Measurements from ENCODE around the gene ZSWIM8. TPM values are rescaled to one million over a fixed set of nuclear protein-coding genes. Genes with fewer than 3 reads are reported as not detected.

Gene ZSWIM8
- total and polyA plus RNA-seq, 2 donors (not counting 1 experiment from before 2014, with no cell fraction given) = 110 to 147 TPM

DNA sequence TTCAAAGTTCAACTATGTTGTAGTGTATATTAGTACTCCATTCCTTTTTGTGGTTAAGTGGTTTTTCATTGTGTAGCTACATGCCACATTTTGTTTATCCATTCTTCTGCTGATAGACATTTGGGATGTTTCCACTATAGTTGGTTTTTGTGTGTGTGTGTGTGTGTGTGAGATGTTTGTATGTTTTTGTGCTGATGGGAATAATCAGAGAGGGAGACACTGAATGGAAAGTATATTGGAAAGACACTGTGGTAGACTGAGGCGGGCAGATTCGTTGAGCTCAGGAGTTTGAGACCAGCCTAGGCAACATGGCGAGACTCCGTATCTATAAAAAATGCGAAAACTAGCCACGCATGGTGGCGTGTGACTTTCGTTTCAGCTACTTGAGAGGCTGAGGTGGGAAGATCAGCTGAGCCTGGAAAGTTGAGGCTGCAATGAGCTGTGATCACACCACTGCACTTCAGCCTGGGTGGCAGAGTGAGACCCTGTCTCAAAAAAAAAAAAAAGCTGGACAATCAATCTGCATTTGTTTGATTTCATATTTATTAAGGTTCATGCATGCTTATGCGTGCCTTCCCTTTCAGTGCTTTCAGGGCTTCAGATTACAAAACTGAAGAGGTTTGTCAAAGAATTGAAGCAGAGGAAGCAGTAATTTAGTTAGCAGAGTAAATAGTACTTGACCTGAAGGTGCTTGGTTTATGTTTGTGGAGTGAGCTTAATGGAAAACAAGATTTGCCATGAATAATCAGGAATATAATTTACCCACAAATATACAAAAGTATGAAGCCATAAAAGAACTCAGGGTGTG, 26.5 kb upstream of the ZSWIM8 start:
- no peak for ATAC-seq (ENCODE audit: low read depth)
- Histone ChIP-seq H3K4me2 (replicated peaks; ENCODE audit: low read depth, low read length, poor library complexity, severe bottlenecking) (no peak overlapping the region), H3K79me2 (ENCODE audit: control insufficient read depth, insufficient read depth, low read length) (peaks cover 50% of the 10 kb centered on the region), H3K27ac (ENCODE audit: low read length in 2 of 2) (peak overlapping the region in 1 of 2 donors; percentile 1), H3K9me3 (ENCODE audit: control extremely low read depth in 1 of 3, control insufficient read depth in 2 of 3, insufficient read depth in 1 of 3, low read length in 2 of 3) (no peaks in the 10 kb centered on the region), H4K20me1 (ENCODE audit: control insufficient read depth, insufficient read depth, low read length, poor library complexity, severe bottlenecking) (peaks cover 40% of the 10 kb centered on the region), H3K4me1 (ENCODE audit: control insufficient read depth in 2 of 2, insufficient read depth in 2 of 2, low read length in 2 of 2) (peaks cover 0 to 6% of the 10 kb centered on the region in 2 donors), H3K9ac (ENCODE audit: low read length) (no peak overlapping the region), H3K27me3 (replicated peaks in 1 of 4; ENCODE audit: control extremely low read depth in 1 of 4, control insufficient read depth in 3 of 4, insufficient read depth in 4 of 4, low read length in 3 of 4) (no peaks in the 10 kb centered on the region), H3K4me3 (ENCODE audit: control extremely low read depth in 1 of 5, extremely low read depth in 1 of 5, insufficient read depth in 1 of 5, low read depth in 2 of 5, low read length in 4 of 5) (no peak overlapping the region), H2AFZ (ENCODE audit: insufficient read depth, low read depth, low read length, poor library complexity, severe bottlenecking) (no peak overlapping the region), H3K36me3 (replicated peaks in 1 of 2; ENCODE audit: control extremely low read depth in 1 of 2, control insufficient read depth in 1 of 2, extremely low read depth in 1 of 2, insufficient read depth in 2 of 2, low read length in 1 of 2) (peaks cover 3 to 62% of the 10 kb centered on the region in 2 experiments)
- peaks cover 11% of the 10 kb centered on the region for H3K4me1 Mint-ChIP-seq
- H3K27me3 Mint-ChIP-seq = no peaks in the 10 kb centered on the region
- DNase-seq = no peak
- TF ChIP-seq, protein P1, sequence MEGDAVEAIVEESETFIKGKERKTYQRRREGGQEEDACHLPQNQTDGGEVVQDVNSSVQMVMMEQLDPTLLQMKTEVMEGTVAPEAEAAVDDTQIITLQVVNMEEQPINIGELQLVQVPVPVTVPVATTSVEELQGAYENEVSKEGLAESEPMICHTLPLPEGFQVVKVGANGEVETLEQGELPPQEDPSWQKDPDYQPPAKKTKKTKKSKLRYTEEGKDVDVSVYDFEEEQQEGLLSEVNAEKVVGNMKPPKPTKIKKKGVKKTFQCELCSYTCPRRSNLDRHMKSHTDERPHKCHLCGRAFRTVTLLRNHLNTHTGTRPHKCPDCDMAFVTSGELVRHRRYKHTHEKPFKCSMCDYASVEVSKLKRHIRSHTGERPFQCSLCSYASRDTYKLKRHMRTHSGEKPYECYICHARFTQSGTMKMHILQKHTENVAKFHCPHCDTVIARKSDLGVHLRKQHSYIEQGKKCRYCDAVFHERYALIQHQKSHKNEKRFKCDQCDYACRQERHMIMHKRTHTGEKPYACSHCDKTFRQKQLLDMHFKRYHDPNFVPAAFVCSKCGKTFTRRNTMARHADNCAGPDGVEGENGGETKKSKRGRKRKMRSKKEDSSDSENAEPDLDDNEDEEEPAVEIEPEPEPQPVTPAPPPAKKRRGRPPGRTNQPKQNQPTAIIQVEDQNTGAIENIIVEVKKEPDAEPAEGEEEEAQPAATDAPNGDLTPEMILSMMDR (IDR thresholded peaks at IDR 0.05) = no peak
- TF ChIP-seq EZH2 (IDR thresholded peaks at IDR 0.05; ENCODE audit: borderline replicate concordance, insufficient read depth, low read depth, low read length, poor library complexity, severe bottlenecking) = no peak
- ChIA-PET CTCF (no interaction called here), POLR2A (no interaction called here)
- H3K27ac Mint-ChIP-seq = no peak overlapping the region
- H3K4me3 Mint-ChIP-seq = no peak overlapping the region
- intact Hi-C loops (cut with micrococcal nuclease) = no loop called here
- H3K9me3 Mint-ChIP-seq (ENCODE audit: insufficient read depth) = no peaks in the 10 kb centered on the region
- WGBS (ENCODE audit: insufficient coverage) = 92% methylated on average over 9 of the region's 9 CpGs

- TF ChIP-seq EZH2 (IDR thresholded peaks at IDR 0.05; ENCODE audit: borderline replicate concordance, insufficient read depth, low read depth, low read length, poor library complexity, severe bottlenecking) = no peak
- TF ChIP-seq, protein P1 (IDR thresholded peaks at IDR 0.05) = no peak
- POLR2A ChIA-PET = no interaction called here
- CTCF ChIA-PET = no interaction called here
Measured at GRCh38 chr10:73759512-73760115, 25.8 kb upstream of the ZSWIM8 start.

More at GRCh38 chr10:73759512-73760115, 25.8 kb upstream of the ZSWIM8 start:
- Histone ChIP-seq H2AFZ (ENCODE audit: insufficient read depth, low read depth, low read length, poor library complexity, severe bottlenecking) (no peak overlapping the region), H3K4me2 (replicated peaks; ENCODE audit: low read depth, low read length, poor library complexity, severe bottlenecking) (no peak overlapping the region), H3K4me3 (ENCODE audit: control extremely low read depth in 1 of 5, extremely low read depth in 1 of 5, insufficient read depth in 1 of 5, low read depth in 2 of 5, low read length in 4 of 5) (no peak overlapping the region), H3K4me1 (ENCODE audit: control insufficient read depth in 2 of 2, insufficient read depth in 2 of 2, low read length in 2 of 2) (peaks cover 0 to 6% of the 10 kb centered on the region in 2 donors), H4K20me1 (ENCODE audit: control insufficient read depth, insufficient read depth, low read length, poor library complexity, severe bottlenecking) (peaks cover 40% of the 10 kb centered on the region), H3K36me3 (replicated peaks in 1 of 2; ENCODE audit: control extremely low read depth in 1 of 2, control insufficient read depth in 1 of 2, extremely low read depth in 1 of 2, insufficient read depth in 2 of 2, low read length in 1 of 2) (peaks cover 0 to 63% of the 10 kb centered on the region in 2 experiments), H3K27ac (ENCODE audit: low read length in 2 of 2) (no peak overlapping the region), H3K9me3 (ENCODE audit: control extremely low read depth in 1 of 3, control insufficient read depth in 2 of 3, insufficient read depth in 1 of 3, low read length in 2 of 3) (no peaks in the 10 kb centered on the region), H3K27me3 (replicated peaks in 1 of 4; ENCODE audit: control extremely low read depth in 1 of 4, control insufficient read depth in 3 of 4, insufficient read depth in 4 of 4, low read length in 3 of 4) (no peaks in the 10 kb centered on the region), H3K9ac (ENCODE audit: low read length) (no peak overlapping the region), H3K79me2 (ENCODE audit: control insufficient read depth, insufficient read depth, low read length) (peaks cover 45% of the 10 kb centered on the region)
- H3K4me1 Mint-ChIP-seq = peaks cover 11% of the 10 kb centered on the region
- peak overlapping the region; percentile 32 for H3K27ac Mint-ChIP-seq
- no peaks in the 10 kb centered on the region for H3K27me3 Mint-ChIP-seq
- no peaks in the 10 kb centered on the region for H3K9me3 Mint-ChIP-seq (ENCODE audit: insufficient read depth)
- DNase-seq = no peak
- 53% methylated on average over 3 of the region's 5 CpGs for WGBS (ENCODE audit: insufficient coverage)
- intact Hi-C loops (cut with micrococcal nuclease) = no loop called here
- no peak overlapping the region for H3K4me3 Mint-ChIP-seq
- peak; percentile 31 for ATAC-seq (ENCODE audit: low read depth)

Data from B cell (primary cell).